NK-92 (cell line): ENCODE measurements around the gene DYNC2I2.
"Not testable (repeated sequence)": the region's sequence is repeated elsewhere in the genome, so short reads cannot be mapped to it uniquely, and the experiment has no call there.

Source experiments
- DNase-seq: peaks from one replicate; lab custom pipeline; 2025; ENCODE audit not compliant: unreplicated experiment; lab: John Stamatoyannopoulos, UW

DYNC2I2 gene

GRCh38 chr9:128619779-128620178 lies 36.9 kb downstream of the DYNC2I2 start:
- no peak for DNase-seq

GRCh38 chr9:128619127-128619526 lies 37.5 kb downstream of the DYNC2I2 start:
- no peak for DNase-seq

GRCh38 chr9:128617943-128618342 lies 38.7 kb downstream of the DYNC2I2 start:
- DNase-seq, result no peak

- no peak for DNase-seq
Observed at GRCh38 chr9:128615571-128615970, 41.1 kb downstream of the DYNC2I2 start.

- no peak for DNase-seq
Observed at GRCh38 chr9:128614728-128615127, 41.9 kb downstream of the DYNC2I2 start.

- DNase-seq, result no peak
Observed at GRCh38 chr9:128611600-128612394, 44.9 kb downstream of the DYNC2I2 start.

- no peak for DNase-seq
Observed at GRCh38 chr9:128610897-128611296, 45.8 kb downstream of the DYNC2I2 start.

- no peak for DNase-seq
Observed at GRCh38 chr9:128607642-128608350, 48.9 kb downstream of the DYNC2I2 start.

GRCh38 chr9:128603697-128604096 lies 53.0 kb downstream of the DYNC2I2 start:
- no peak for DNase-seq

GRCh38 chr9:128600099-128600498 lies 56.5 kb downstream of the DYNC2I2 start:
- DNase-seq, result no peak

GRCh38 chr9:128595471-128595870 lies 61.2 kb downstream of the DYNC2I2 start:
- no peak for DNase-seq

- DNase-seq, result no peak
Observed at GRCh38 chr9:128593856-128594255, 62.8 kb downstream of the DYNC2I2 start.

GRCh38 chr9:128593039-128593438 lies 63.6 kb downstream of the DYNC2I2 start:
- no peak for DNase-seq

- DNase-seq, result no peak
Observed at GRCh38 chr9:128588581-128589233, 67.9 kb downstream of the DYNC2I2 start.

GRCh38 chr9:128587453-128587852 lies 69.2 kb downstream of the DYNC2I2 start:
- DNase-seq, result no peak

- not testable (repeated sequence) for DNase-seq
Observed at GRCh38 chr9:128586934-128587333, 69.7 kb downstream of the DYNC2I2 start.

- DNase-seq, result not testable (repeated sequence)
Observed at GRCh38 chr9:128585155-128585554, 71.5 kb downstream of the DYNC2I2 start.
